GM18498 (cell line): Measurements from ENCODE around the gene ABCC4.

Source experiments
- ATAC-seq: cut with Tn5 transposase; IDR thresholded peaks from one replicate; pipeline ENCODE4 v1.9.1; 2021; ENCODE audit warnings: mild to moderate bottlenecking, moderate library complexity; ENCODE audit not compliant: unreplicated experiment

Gene ABCC4

GRCh38 chr13:95164830-95165229 lies 136.4 kb downstream of the ABCC4 start:
- ATAC-seq = no peak

DNA sequence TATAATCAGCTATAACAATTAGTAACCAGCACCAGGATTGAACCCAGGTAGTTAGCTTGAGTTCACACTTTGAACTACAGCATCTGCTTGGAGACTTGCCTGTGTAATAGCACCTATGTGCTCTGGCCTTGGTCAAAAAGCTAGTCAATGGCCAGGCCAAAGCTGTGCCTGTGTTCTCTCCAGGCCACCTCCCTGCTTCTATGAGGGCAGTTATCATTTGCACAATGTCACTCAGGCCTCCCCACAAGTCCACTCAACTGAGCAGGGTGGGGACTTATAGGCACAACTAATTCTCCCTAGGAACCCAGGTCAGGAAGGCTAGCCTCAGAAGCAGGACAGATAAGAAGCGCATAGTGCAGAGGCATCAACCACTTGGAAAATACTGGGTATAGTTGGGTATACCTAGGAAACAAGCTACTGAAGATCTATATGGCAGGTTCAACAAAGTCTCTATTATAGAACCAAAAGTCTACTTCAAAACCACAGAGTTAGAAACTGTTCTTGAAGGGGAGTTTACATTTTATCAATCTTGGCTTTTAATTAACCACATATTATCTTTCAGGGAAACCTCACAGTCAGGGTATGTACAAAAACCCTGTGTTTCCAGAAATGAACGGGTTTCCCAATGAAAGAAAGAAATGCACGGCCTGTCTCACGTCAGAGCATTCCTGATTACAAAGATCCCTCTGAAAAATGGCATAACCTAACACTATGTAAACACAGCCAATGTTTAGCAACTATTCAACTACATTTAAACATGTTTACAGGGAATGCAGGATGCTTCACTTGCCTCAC lies 140.9 kb downstream of the ABCC4 start:
- ATAC-seq = no peak

DNA sequence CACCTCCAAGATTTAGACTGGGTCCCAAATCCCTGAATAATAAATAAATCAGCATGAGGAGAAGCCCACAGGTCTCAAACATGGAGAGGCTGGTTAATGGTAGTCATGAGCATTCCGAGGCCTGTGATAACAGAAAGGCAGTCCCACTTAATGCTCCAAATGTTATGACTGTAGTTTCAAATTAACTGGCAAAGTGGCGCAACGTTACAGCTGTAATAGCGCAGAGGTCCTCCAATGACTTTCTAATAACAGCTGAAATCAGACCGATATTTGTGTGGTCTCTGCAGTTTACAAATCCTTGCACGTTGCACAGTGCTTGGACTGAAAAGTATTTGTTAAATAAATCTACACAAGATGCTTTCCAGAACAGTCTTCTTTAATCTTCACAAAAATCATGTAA lies 141.8 kb downstream of the ABCC4 start:
- ATAC-seq = no peak

- no peak for ATAC-seq
Measured at GRCh38 chr13:95156208-95156607, 145.0 kb downstream of the ABCC4 start.

DNA sequence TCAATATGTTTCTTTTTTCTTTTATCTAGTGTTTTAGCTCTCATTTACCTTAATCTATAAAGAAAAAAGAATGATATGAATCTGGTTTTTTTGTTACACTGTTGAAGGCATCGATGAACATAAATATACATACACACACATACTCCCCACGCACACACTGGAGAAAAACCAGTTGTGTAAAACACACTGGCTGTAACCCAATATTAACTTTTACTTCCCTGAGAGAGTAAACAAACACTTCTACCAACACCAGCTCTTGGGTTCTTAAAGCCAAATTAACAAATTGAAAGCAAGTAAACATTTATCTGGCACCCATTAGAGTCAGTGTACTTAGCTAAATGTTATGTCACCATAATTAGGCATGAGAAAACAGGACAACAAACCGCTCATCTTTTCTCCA lies 145.7 kb downstream of the ABCC4 start:
- ATAC-seq = no peak

- ATAC-seq = no peak
Measured at GRCh38 chr13:95155093-95155492, 146.2 kb downstream of the ABCC4 start.

DNA sequence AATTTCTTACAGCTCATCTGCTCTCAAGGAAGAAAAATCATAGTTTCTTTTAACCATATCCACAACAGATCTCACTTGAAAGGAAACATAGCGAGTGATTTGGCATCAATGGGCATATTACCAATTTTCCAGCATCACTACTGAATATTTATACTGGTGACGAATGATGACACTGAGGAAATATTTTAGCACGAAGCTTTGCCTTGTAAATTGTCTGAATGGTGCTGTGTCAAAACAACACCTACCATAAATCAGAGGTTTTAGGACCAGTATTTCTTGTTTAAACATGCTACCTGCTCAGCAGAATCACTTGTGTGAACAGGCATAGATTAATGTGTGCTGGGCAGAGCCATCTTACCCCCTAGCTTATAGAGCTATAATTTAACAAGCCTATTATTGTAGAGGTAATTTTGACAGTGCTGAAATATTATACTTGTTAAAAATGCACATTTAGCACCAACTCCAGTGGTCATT lies 146.8 kb downstream of the ABCC4 start:
- no peak for ATAC-seq

DNA sequence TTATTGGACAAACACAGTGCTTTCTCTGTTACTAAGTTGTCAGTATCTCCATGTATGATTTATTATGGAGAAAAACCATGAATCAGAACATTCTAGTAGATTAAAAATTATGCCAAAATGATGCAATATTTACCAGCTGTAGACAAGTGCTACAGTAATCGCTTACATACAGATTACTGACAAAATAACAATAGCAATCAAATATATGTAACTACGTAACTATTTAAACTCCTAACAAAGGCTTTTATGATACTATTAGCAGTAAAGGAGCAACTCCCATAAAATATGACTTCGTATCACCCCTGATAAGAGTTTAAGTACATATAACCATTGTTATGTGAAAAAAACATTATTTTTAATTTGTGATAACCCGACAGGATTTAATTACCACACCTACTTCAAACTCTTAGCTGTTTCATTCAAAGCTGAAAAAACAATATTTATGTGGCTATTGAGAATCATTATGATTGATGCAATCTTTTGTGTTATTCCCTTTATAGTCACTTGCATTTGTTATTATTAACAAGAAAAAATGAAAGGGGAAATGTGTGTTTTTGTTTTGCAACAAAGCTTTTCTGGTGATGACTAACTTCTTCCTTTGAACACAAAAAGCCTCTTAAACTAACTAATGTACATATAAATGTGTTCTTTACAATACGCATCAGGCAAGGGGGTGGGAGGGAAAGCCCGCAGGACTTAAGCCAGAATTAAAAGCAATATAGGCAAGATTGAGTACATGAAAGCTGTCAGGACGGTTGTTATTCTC lies 147.4 kb downstream of the ABCC4 start:
- no peak for ATAC-seq

- ATAC-seq = no peak
Measured at GRCh38 chr13:95151942-95152587, 149.2 kb downstream of the ABCC4 start.

- no peak for ATAC-seq
Measured at GRCh38 chr13:95150555-95150954, 150.7 kb downstream of the ABCC4 start.

GRCh38 chr13:95146486-95146885 lies 154.8 kb downstream of the ABCC4 start:
- ATAC-seq = no peak

GRCh38 chr13:95145587-95145986 lies 155.7 kb downstream of the ABCC4 start:
- no peak for ATAC-seq

DNA sequence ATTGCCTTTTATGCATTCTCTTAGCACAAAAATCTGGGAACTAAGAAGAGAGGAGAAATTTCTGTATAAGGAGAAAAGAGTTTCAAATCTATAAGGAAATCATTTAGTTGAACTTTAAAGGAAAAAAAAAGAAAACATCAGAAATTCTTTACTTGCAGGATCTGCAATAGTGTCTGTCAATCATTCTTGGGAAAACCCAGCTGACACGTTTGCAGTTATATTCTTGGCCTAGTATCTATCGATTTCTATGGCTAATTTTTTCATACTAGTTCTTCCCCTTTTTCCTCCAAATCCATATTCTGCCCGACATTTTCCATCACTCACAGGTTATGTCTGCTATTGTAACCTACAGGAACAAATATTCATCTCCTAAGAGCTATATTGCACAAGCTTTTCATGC lies 160.7 kb downstream of the ABCC4 start:
- ATAC-seq = no peak

DNA sequence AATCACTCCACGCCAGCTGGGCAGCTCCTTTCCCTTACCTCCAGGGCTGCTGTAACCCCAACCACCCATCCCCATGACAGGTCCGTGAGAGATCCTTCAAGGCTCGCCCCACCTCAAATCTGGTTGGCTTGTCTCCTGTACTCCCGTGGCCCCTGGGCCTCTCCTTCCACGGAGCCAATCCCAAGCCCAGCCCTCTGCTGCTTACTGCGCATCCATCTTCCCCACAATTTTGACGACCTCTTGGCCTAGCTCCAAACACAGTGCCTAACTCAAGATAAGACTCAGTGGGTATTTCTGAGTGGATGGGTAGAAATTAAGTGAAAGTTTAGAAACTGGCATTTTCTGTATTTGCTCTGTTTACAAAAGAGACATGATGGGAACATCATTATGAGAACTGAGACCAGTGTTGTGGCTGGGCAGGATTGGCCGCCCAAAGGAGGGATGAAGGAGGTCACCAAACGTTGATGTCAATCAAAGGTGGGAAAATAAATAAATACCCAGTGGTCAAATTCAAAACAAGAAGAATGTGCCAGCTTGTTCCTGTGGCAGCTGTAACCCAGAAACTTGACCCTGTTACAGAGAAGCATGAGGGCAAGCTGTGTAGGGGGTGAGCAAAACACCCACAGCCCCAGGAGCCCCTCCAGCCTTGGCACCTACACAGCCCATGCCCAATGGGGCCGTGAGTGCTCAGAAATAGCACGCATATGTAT lies 162.2 kb downstream of the ABCC4 start:
- ATAC-seq = no peak

- ATAC-seq = no peak
Measured at GRCh38 chr13:95137096-95137495, 164.2 kb downstream of the ABCC4 start.

DNA sequence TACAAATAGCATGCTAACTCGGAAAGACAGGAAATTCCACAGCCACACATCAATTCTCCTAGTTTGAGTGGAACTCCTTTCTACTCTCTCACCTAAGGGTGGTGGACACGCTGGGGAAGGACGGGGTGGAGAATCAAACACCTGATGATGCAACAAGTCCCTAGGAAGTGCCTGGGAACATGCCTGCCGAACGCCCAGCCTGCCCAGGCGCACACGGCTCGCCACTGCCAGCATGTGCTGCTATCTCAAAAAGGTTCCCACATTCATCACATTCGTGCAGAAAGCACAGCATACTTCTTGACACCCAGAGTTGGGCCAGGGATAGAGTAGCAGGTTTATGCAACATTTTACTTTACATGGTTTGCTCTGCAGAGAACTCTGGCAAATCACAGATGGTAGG lies 164.6 kb downstream of the ABCC4 start:
- ATAC-seq = no peak

DNA sequence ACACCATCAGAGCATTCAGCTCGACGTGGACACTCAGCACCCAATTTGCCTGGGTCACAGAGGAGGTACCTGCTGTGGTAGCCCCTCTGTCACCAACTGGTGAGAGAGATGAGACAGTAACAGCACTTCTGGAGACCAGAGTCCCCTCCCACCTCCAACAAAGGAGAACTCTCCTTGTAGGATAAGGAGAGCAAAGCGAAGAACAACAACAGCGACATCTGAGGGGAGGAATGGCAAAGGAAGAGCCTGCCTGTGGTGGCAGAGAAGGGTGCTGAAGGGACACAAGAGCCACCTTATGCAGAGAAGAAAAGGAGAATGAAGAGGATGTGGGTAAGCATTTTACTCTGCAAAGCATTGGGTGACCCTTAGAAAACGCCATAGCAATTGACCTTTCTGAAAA lies 167.8 kb downstream of the ABCC4 start:
- no peak for ATAC-seq

- ATAC-seq = no peak
Measured at GRCh38 chr13:95129004-95129403, 172.2 kb downstream of the ABCC4 start.

DNA sequence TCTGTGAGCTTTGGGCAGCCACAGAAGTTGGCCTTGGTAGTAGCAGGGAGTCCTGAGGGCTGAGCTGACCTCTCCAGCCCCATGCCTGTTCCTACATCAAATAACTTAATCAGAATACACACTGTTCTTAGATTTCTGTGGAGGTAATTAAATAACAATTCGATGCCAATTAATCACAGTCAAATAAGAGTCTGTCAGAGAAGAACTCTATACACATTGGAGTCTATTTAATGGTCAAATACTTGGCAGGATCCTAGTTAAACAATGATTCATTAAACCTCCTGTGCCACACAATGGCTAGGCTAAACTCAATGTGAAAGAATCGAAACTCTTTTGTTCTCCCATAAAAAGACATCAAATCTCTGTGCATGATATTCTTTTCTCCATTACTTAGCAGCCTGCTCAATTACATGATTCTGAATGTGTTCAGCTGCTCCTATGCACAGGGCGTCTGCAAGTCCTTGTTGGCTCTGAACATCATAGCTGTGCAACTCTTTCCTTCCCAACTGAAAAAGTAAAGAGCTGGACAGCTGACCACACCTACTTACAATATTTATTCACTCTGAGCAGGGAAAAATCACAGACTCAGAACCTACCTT lies 173.1 kb downstream of the ABCC4 start:
- ATAC-seq = no peak

DNA sequence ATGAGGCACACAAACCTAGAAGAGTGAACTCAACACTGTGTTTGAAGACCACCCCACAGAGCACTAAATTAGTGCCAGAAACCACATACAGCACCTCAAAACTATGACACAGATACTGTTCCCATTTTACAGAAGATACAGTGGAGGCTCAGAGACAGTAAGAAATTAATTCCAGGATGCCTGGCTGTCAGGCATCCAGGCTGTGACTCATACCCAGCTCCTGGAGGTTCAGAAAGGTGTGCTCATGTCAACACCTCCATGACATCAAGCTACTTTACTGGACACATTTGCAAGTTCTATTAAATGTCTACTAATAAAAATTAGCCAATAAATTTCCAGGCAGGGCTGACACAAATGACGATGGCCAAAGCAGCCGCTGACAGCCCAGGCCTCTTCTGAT lies 176.3 kb downstream of the ABCC4 start:
- no peak for ATAC-seq

DNA sequence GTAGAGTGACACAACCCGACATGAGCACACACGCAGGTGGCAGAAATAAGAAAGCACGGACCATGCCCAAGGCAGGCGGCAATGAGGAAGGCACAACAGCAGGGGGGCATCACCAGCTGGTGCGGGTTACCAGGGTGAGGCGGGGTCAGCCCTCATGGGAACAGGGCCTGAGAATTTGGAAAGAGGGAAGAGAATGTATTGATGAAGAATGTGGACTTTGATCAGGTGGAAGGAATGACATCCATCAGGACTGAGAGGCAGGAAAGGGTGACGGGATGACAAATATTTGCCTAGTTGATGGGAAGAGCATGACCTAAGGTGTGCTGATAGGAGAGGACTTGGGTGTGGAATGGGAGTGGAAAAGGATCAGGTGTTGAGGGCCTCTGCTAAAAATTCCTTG lies 177.5 kb downstream of the ABCC4 start:
- no peak for ATAC-seq
